ENCODE measurements around the gene RAF1.

- TF ChIP-seq CTCF (IDR thresholded peaks at IDR 0.05) (peak in 1 of 5 experiments; percentile 21), POLR2A (IDR thresholded peaks at IDR 0.05) (no peak), EP300 (IDR thresholded peaks at IDR 0.05) (no peak)
These were observed 127.5 kb downstream of the RAF1 start for GRCh38 chr3:12536423-12536822.

Measured in tibial nerve (tissue), 4 donors.